SK-N-SH (cell line): Measurements from ENCODE around the gene MINDY3.

Source experiments
- MEF2A ChIP-seq: IDR thresholded peaks from 2 replicates; pipeline ENCODE4 v1.4.0; 2012; ENCODE audit warnings: low read depth, borderline replicate concordance
- NRF1 ChIP-seq: IDR thresholded peaks from 2 replicates; pipeline ENCODE4 v1.6.1; 2012; ENCODE audit warnings: low read depth, mild to moderate bottlenecking, low read length
- POLR2AphosphoS5 ChIP-seq: IDR thresholded peaks from 2 replicates; pipeline ENCODE4 v1.6.1; 2012; ENCODE audit warnings: low read depth, low read length
- RCOR1 ChIP-seq: fragments of 150-350 bp; IDR thresholded peaks from 2 replicates; pipeline ENCODE4 v1.6.1; 2017; ENCODE audit warnings: antibody characterized with exemption, low read length
- TAF1 ChIP-seq: IDR thresholded peaks from 2 replicates; pipeline ENCODE4 v1.6.1; 2012; ENCODE audit warnings: low read depth, mild to moderate bottlenecking, low read length, moderate library complexity, borderline replicate concordance
- TEAD4 ChIP-seq: IDR thresholded peaks from 2 replicates; pipeline ENCODE4 v1.4.0; 2012; ENCODE audit warnings: mild to moderate bottlenecking, borderline replicate concordance; ENCODE audit not compliant: insufficient read depth
- YY1 ChIP-seq: IDR thresholded peaks from 2 replicates; pipeline ENCODE4 v1.4.0; 2012; ENCODE audit warnings: low read depth, mild to moderate bottlenecking
- TF ChIP-seq, protein P1 (sequence below): fragments of 200-600 bp; sonication (generic); IDR thresholded peaks from 2 replicates; pipeline ENCODE4 v1.6.1; 2017; ENCODE audit warnings: antibody characterized with exemption, mild to moderate bottlenecking, moderate library complexity
- TF ChIP-seq, protein P2 (sequence below): IDR thresholded peaks from 2 replicates; pipeline ENCODE4 v1.4.0; 2012; ENCODE audit warnings: low read depth, borderline replicate concordance
- TF ChIP-seq, protein P3 (sequence below): IDR thresholded peaks from 2 replicates; pipeline ENCODE4; 2012

DNA sequence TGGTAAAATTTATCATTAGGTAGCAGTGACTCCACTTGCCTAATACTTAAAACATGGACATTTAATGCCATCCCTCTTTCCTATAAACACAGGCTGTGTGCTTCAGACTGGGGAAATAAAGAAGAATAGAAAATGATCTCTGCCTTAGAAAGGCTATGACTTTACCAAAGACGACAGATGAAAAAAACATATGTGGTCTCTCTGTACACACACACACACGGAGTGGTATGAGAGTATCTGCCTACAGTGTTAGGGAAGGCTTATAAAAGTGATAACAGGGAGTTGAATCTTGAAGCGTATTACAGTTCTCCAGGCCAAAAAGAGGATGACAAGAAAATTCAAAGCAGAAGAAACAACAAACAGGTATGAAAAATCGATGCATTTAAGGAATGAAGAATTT lies 38.2 kb downstream of the MINDY3 start:
- TF ChIP-seq NRF1 (no peak), TAF1 (no peak), POLR2AphosphoS5 (no peak), RCOR1 (no peak), TEAD4 (no peak), MEF2A (no peak), YY1 (no peak)
- TF ChIP-seq, protein P1, sequence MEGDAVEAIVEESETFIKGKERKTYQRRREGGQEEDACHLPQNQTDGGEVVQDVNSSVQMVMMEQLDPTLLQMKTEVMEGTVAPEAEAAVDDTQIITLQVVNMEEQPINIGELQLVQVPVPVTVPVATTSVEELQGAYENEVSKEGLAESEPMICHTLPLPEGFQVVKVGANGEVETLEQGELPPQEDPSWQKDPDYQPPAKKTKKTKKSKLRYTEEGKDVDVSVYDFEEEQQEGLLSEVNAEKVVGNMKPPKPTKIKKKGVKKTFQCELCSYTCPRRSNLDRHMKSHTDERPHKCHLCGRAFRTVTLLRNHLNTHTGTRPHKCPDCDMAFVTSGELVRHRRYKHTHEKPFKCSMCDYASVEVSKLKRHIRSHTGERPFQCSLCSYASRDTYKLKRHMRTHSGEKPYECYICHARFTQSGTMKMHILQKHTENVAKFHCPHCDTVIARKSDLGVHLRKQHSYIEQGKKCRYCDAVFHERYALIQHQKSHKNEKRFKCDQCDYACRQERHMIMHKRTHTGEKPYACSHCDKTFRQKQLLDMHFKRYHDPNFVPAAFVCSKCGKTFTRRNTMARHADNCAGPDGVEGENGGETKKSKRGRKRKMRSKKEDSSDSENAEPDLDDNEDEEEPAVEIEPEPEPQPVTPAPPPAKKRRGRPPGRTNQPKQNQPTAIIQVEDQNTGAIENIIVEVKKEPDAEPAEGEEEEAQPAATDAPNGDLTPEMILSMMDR = no peak
- TF ChIP-seq, protein P2, sequence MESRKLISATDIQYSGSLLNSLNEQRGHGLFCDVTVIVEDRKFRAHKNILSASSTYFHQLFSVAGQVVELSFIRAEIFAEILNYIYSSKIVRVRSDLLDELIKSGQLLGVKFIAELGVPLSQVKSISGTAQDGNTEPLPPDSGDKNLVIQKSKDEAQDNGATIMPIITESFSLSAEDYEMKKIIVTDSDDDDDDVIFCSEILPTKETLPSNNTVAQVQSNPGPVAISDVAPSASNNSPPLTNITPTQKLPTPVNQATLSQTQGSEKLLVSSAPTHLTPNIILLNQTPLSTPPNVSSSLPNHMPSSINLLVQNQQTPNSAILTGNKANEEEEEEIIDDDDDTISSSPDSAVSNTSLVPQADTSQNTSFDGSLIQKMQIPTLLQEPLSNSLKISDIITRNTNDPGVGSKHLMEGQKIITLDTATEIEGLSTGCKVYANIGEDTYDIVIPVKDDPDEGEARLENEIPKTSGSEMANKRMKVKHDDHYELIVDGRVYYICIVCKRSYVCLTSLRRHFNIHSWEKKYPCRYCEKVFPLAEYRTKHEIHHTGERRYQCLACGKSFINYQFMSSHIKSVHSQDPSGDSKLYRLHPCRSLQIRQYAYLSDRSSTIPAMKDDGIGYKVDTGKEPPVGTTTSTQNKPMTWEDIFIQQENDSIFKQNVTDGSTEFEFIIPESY = no peak
- TF ChIP-seq, protein P3, sequence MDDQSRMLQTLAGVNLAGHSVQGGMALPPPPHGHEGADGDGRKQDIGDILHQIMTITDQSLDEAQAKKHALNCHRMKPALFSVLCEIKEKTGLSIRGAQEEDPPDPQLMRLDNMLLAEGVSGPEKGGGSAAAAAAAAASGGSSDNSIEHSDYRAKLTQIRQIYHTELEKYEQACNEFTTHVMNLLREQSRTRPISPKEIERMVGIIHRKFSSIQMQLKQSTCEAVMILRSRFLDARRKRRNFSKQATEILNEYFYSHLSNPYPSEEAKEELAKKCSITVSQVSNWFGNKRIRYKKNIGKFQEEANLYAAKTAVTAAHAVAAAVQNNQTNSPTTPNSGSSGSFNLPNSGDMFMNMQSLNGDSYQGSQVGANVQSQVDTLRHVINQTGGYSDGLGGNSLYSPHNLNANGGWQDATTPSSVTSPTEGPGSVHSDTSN = no peak
